Thyroid gland (tissue), 4 donors: ENCODE measurements around the gene AGBL1. TPM values are rescaled to one million over a fixed set of nuclear protein-coding genes. Genes with fewer than 3 reads are reported as not detected.
"Not testable (repeated sequence)": the region's sequence is repeated elsewhere in the genome, so short reads cannot be mapped to it uniquely, and the experiment has no call there.

Experiments
- DNase-seq, 2 donors: peaks; one replicate each; pipeline ENCODE4 v3.0.0-alpha.2; 2019
- H3K27ac ChIP-seq, 3 donors: fragments of 200-600 bp; sonication (generic); 1 replicate in 2 of 3; 2 replicates in 1 of 3; pipeline ENCODE4 v1.5.1; 2016 to 2019; ENCODE audit warnings: mild to moderate bottlenecking in 1 of 3, moderate library complexity in 1 of 3
- H3K27me3 ChIP-seq: fragments of 200-600 bp; sonication (generic); one replicate; pipeline ENCODE4 v1.5.1; 2019
- H3K36me3 ChIP-seq, 2 donors: fragments of 200-600 bp; sonication (generic); one replicate each; pipeline ENCODE4 v1.5.1; 2016 to 2019
- H3K4me1 ChIP-seq, 2 donors: fragments of 200-600 bp; sonication (generic); one replicate each; pipeline ENCODE4 v1.5.1; 2017 to 2019
- H3K4me3 ChIP-seq, 3 donors: fragments of 200-600 bp; sonication (generic); replicated peaks in 1 of 3; 1 replicate in 2 of 3; 2 replicates in 1 of 3; pipeline ENCODE4 v1.5.1; 2016; ENCODE audit warnings: mild to moderate bottlenecking in 1 of 3
- H3K9me3 ChIP-seq: fragments of 200-600 bp; sonication (generic); one replicate; pipeline ENCODE4 v1.5.1; 2017
- POLR2A ChIP-seq, 2 donors: fragments of 450-650 bp; IDR thresholded peaks; one replicate each; pipeline ENCODE4 v1.6.1; 2017; ENCODE audit warnings: antibody characterized with exemption in 2 of 2, mild to moderate bottlenecking in 2 of 2, moderate library complexity in 1 of 2
- WGBS, 2 donors: methylation state at CpG; one replicate each; pipeline ENCODE4 v1.1.5; 2017; 5-methylcytosine and 5-hydroxymethylcytosine counted together
- intact Hi-C: fragments of 100-400 bp; cut with DNase I; formaldehyde crosslinking; loops from one replicate; pipeline ENCODE4 v1.15.1; 2023
- total RNA-seq, 4 donors: library from RNA; depleted of rRNA; stranded (reverse); fragments of >200 nt; gene quantifications; one replicate each; pipeline ENCODE4 v1.2.3, GENCODE V29; 2016
- TF ChIP-seq, protein P1 (sequence below), 6 experiments: fragments of 200-600 bp in 3 of 6; fragments of 450-650 bp in 3 of 6; sonication (generic) in 3 of 6; IDR thresholded peaks; one replicate each; pipeline ENCODE4 v1.5.1; 2016 to 2019; ENCODE audit warnings: antibody characterized with exemption in 6 of 6, mild to moderate bottlenecking in 2 of 6, inconsistent platforms in 1 of 6, moderate library complexity in 1 of 6

AGBL1 gene
- total RNA-seq, 4 donors from 2014 or later, result not detected

- intact Hi-C loops, result no loop called here
- Histone ChIP-seq H3K27me3 (no peaks in the 10 kb centered on the region), H3K9me3 (no peaks in the 10 kb centered on the region), H3K27ac (no peak overlapping the region), H3K4me3 (no peak overlapping the region), H3K4me1 (no peaks in the 10 kb centered on the region), H3K36me3 (no peaks in the 10 kb centered on the region)
- no peak for DNase-seq
- TF ChIP-seq, protein P1, sequence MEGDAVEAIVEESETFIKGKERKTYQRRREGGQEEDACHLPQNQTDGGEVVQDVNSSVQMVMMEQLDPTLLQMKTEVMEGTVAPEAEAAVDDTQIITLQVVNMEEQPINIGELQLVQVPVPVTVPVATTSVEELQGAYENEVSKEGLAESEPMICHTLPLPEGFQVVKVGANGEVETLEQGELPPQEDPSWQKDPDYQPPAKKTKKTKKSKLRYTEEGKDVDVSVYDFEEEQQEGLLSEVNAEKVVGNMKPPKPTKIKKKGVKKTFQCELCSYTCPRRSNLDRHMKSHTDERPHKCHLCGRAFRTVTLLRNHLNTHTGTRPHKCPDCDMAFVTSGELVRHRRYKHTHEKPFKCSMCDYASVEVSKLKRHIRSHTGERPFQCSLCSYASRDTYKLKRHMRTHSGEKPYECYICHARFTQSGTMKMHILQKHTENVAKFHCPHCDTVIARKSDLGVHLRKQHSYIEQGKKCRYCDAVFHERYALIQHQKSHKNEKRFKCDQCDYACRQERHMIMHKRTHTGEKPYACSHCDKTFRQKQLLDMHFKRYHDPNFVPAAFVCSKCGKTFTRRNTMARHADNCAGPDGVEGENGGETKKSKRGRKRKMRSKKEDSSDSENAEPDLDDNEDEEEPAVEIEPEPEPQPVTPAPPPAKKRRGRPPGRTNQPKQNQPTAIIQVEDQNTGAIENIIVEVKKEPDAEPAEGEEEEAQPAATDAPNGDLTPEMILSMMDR (IDR thresholded peaks at IDR 0.05), result no peak
- no peak for TF ChIP-seq POLR2A (IDR thresholded peaks at IDR 0.05)
- 57 to 58% methylated on average over 6 of the region's 6 CpGs for WGBS, 2 donors
Measured at GRCh38 chr15:86445579-86446252, 366.0 kb downstream of the AGBL1 start.

DNA sequence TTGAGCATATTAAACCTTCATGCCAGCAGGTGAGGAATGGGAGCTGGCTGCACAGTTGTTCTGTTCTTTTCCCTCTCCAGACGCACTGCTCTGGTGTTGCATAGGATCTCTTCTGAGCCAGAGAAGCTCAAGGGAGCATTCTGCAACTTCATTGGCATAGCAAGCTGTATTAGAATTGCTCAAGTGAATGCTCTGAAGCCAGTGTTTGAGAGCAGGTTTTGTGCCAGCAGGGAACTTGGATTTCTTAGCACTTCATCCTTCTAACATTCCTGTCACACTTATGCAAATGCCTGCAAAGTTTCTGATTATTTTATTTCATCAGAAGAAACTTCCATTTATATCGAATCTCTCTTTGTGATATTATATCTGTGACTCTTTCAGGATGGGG, 366.6 kb downstream of the AGBL1 start:
- Histone ChIP-seq H3K4me3 (no peak overlapping the region), H3K36me3 (no peaks in the 10 kb centered on the region), H3K27me3 (no peaks in the 10 kb centered on the region), H3K4me1 (no peaks in the 10 kb centered on the region), H3K9me3 (no peaks in the 10 kb centered on the region), H3K27ac (no peak overlapping the region)
- intact Hi-C loops, result no loop called here
- DNase-seq, result no peak
- TF ChIP-seq POLR2A (IDR thresholded peaks at IDR 0.05), result no peak
- TF ChIP-seq, protein P1 (IDR thresholded peaks at IDR 0.05), result no peak
- 68 to 76% methylated on average over 2 of the region's 2 CpGs for WGBS, 2 donors

DNA sequence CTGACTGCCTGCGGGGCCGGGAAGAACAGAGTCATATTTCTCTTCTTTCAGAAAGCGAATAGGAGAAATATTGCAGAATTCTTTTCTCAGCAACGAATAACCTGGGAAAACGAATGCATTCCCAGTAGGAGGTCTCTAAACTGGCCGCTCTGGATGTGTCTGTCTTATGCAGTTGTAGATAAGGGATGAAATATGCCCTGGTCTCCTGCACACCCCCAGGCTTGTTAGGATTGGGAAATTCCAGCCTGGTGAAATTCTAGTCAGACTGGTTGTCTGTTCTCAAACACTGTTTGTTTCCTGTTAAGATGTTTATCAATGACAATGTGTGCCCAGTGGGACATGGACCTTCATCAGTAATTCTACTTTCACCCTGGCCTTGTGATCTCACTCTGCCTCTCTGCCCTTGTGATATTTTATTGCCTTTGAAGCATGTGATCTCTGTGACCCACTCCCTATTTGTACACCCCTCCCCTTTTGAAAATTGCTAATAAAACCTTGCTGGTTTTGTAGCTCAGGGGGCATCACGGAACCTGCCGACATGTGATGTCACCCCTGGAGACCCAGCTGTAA, 385.9 kb downstream of the AGBL1 start:
- H3K27me3 ChIP-seq, H3K27ac ChIP-seq, DNase-seq, H3K4me3 ChIP-seq, H3K9me3 ChIP-seq, H3K4me1 ChIP-seq, intact Hi-C loops, H3K36me3 ChIP-seq: not testable (repeated sequence)
- WGBS, 2 donors, result 91 to 95% methylated on average over 8 of the region's 8 CpGs

GRCh38 chr15:86481720-86482119, 402.0 kb downstream of the AGBL1 start:
- TF ChIP-seq, protein P1 (IDR thresholded peaks at IDR 0.05), result no peak
- H3K27me3 ChIP-seq, result no peaks in the 10 kb centered on the region
- no peak for DNase-seq
- no peaks in the 10 kb centered on the region for H3K4me1 ChIP-seq
- H3K4me3 ChIP-seq, result no peak overlapping the region
- H3K36me3 ChIP-seq, result no peaks in the 10 kb centered on the region
- no peak overlapping the region for H3K27ac ChIP-seq
- WGBS, 2 donors, result 77 to 82% methylated on average over 2 of the region's 2 CpGs
- no peaks in the 10 kb centered on the region for H3K9me3 ChIP-seq
- intact Hi-C loops, result no loop called here

DNA sequence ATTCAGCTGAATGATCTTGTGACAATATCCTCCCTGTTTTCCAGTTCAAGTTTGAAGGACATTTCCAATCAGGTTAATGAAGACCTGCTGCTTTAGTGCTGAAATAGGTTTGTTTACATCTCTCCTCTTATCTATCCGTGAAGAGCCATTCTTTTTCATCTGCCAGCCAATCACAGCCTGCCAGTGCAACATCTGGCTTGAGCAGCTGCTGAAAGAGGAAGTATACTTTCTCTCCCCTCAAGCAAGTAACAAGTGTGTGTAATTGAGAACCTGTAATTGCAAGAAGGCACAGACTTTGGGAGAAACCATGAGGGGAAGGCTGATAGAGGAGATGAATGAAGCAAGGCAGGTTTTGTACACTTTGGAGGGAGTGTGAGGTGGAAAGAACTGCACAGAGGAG, 404.3 kb downstream of the AGBL1 start:
- no peaks in the 10 kb centered on the region for H3K4me1 ChIP-seq
- H3K36me3 ChIP-seq, result no peaks in the 10 kb centered on the region
- WGBS, 2 donors, result 8 to 11% methylated on average over 1 of the region's 1 CpG
- no peaks in the 10 kb centered on the region for H3K27me3 ChIP-seq
- H3K27ac ChIP-seq, result no peak overlapping the region
- no peaks in the 10 kb centered on the region for H3K9me3 ChIP-seq
- DNase-seq, result no peak
- intact Hi-C loops, result no loop called here
- no peak overlapping the region for H3K4me3 ChIP-seq
- no peak for TF ChIP-seq POLR2A (IDR thresholded peaks at IDR 0.05)
- TF ChIP-seq, protein P1 (IDR thresholded peaks at IDR 0.05), result no peak
